Measurements from ENCODE around the gene MAVS. TPM values are rescaled to one million over a fixed set of nuclear protein-coding genes. Genes with fewer than 3 reads are reported as not detected.

The MAVS gene
- total and polyA plus RNA-seq, 10 donors: 4.1 to 45.0 (median 35.3) TPM

- H3K4me3 ChIP-seq: no peak overlapping the region
- H3K27me3 ChIP-seq (replicated peaks in 1 of 7): no peaks in the 10 kb centered on the region
- H3K9me3 ChIP-seq: no peaks in the 10 kb centered on the region
- TF ChIP-seq POLR2A (IDR thresholded peaks at IDR 0.05) (no peak), CTCF (IDR thresholded peaks at IDR 0.05 in 8 of 11, conservative IDR thresholded peaks at IDR 0.05 in 3 of 11) (no peak), POLR2AphosphoS5 (IDR thresholded peaks at IDR 0.05) (no peak)
- DNase-seq: peak; percentile 54
- H3K27ac ChIP-seq: peak overlapping the region in 2 of 8 donors; percentile 96 to 99
- 73 to 86% (median 83%) methylated on average over 10 to 11 of the region's 11 CpGs for WGBS, 5 donors
- peaks cover 21 to 98% (median 74%) of the 10 kb centered on the region in 6 donors for H3K4me1 ChIP-seq
- intact Hi-C loops (cut with DNase I; ENCODE audit: low total_unique reads): no loop called here
- peaks cover 0 to 71% (median 56%) of the 10 kb centered on the region in 6 donors for H3K36me3 ChIP-seq
These were observed 42.3 kb upstream of the MAVS start for GRCh38 chr20:3804254-3804751.

GRCh38 chr20:3804781-3805180 lies 41.9 kb upstream of the MAVS start:
- Histone ChIP-seq H3K4me1 (peaks cover 17 to 97% (median 72%) of the 10 kb centered on the region in 6 donors), H3K27me3 (replicated peaks in 1 of 7) (no peaks in the 10 kb centered on the region), H3K9me3 (no peaks in the 10 kb centered on the region), H3K36me3 (peaks cover 0 to 66% (median 56%) of the 10 kb centered on the region in 6 donors), H3K4me3 (no peak overlapping the region), H3K27ac (peak overlapping the region in 4 of 8 donors; percentile 85 to 99 (median 94))
- intact Hi-C loops (cut with DNase I; ENCODE audit: low total_unique reads): no loop called here
- DNase-seq: peak; percentile 70
- no peak for TF ChIP-seq POLR2AphosphoS5 (IDR thresholded peaks at IDR 0.05)
- no peak for TF ChIP-seq POLR2A (IDR thresholded peaks at IDR 0.05)
- no peak for TF ChIP-seq CTCF (IDR thresholded peaks at IDR 0.05 in 8 of 11, conservative IDR thresholded peaks at IDR 0.05 in 3 of 11)
- 90 to 97% (median 95%) methylated on average over 10 to 11 of the region's 11 CpGs for WGBS, 5 donors

GRCh38 chr20:3808544-3808943 lies 38.1 kb upstream of the MAVS start:
- Histone ChIP-seq H3K9me3 (no peaks in the 10 kb centered on the region), H3K27ac (peak overlapping the region; percentile 66 to 96 (median 85)), H3K4me1 (peaks cover 15 to 96% (median 71%) of the 10 kb centered on the region in 6 donors), H3K36me3 (peaks cover 0 to 29% (median 23%) of the 10 kb centered on the region in 6 donors), H3K27me3 (replicated peaks in 1 of 7) (no peaks in the 10 kb centered on the region), H3K4me3 (peak overlapping the region in 3 of 8 donors; percentile 0 to 54 (median 22))
- WGBS, 5 donors: 79 to 90% (median 84%) methylated on average over 3 of the region's 3 CpGs
- DNase-seq: peak; percentile 27
- intact Hi-C loops (cut with DNase I; ENCODE audit: low total_unique reads): no loop called here
- TF ChIP-seq POLR2A (IDR thresholded peaks at IDR 0.05) (no peak), CTCF (IDR thresholded peaks at IDR 0.05 in 8 of 11, conservative IDR thresholded peaks at IDR 0.05 in 3 of 11) (no peak)

GRCh38 chr20:3811467-3812258 lies 35.0 kb upstream of the MAVS start:
- peak; percentile 96 for DNase-seq
- 9 to 14% (median 11%) methylated on average over 16 to 20 of the region's 20 CpGs for WGBS, 5 donors
- Histone ChIP-seq H3K27me3 (replicated peaks in 1 of 7) (no peaks in the 10 kb centered on the region), H3K36me3 (no peaks in the 10 kb centered on the region), H3K4me3 (peak overlapping the region; percentile 8 to 67 (median 35)), H3K4me1 (peaks cover 15 to 95% (median 75%) of the 10 kb centered on the region in 6 donors), H3K27ac (peak overlapping the region; percentile 85 to 96 (median 88)), H3K9me3 (no peaks in the 10 kb centered on the region)
- intact Hi-C loops (cut with DNase I; ENCODE audit: low total_unique reads): no loop called here
- TF ChIP-seq CTCF (IDR thresholded peaks at IDR 0.05 in 8 of 11, conservative IDR thresholded peaks at IDR 0.05 in 3 of 11) (no peak), POLR2AphosphoS5 (IDR thresholded peaks at IDR 0.05) (peak; percentile 97 to 99 (median 98)), POLR2A (IDR thresholded peaks at IDR 0.05) (peak; percentile 18 to 53 (median 20))
